Liver (tissue), 9 donors: ENCODE data around the gene DNAI1. TPM values are rescaled to one million over a fixed set of nuclear protein-coding genes. Genes with fewer than 3 reads are reported as not detected.

ENCODE experiments used
- DNase-seq: peaks from one replicate; pipeline ENCODE4 v3.0.0-alpha.2; 2017; ENCODE audit warnings: low spot score
- H3K27ac ChIP-seq, 2 donors: one replicate each; pipeline ENCODE4 v1.7.0; 2013; ENCODE audit warnings: inconsistent platforms in 2 of 2, low read length in 2 of 2, control low read depth in 1 of 2, low read depth in 1 of 2, mild to moderate bottlenecking in 1 of 2
- H3K27me3 ChIP-seq, 4 donors: one replicate each; pipeline versions ENCODE4 v1.6.1 to v1.7.0; 2013; ENCODE audit warnings: low read length in 3 of 4, inconsistent platforms in 1 of 4, mild to moderate bottlenecking in 1 of 4, moderate library complexity in 1 of 4; ENCODE audit not compliant: control insufficient read depth in 4 of 4, insufficient read depth in 4 of 4
- H3K36me3 ChIP-seq, 4 donors: one replicate each; pipeline versions ENCODE4 v1.6.1 to v1.7.0; 2013; ENCODE audit warnings: low read length in 3 of 4, mild to moderate bottlenecking in 3 of 4, low read depth in 1 of 4, moderate library complexity in 1 of 4; ENCODE audit not compliant: control insufficient read depth in 4 of 4, insufficient read depth in 3 of 4
- H3K4me1 ChIP-seq, 4 donors: one replicate each; pipeline versions ENCODE4 v1.6.1 to v1.7.0; 2013; ENCODE audit warnings: low read length in 3 of 4, mild to moderate bottlenecking in 3 of 4, moderate library complexity in 1 of 4; ENCODE audit not compliant: control insufficient read depth in 4 of 4, insufficient read depth in 4 of 4
- H3K4me3 ChIP-seq, 3 donors: one replicate each; pipeline versions ENCODE4 v1.6.1 to v1.7.0; 2013; ENCODE audit warnings: low read length in 3 of 3, control low read depth in 1 of 3, low read depth in 1 of 3, mild to moderate bottlenecking in 1 of 3
- H3K9ac ChIP-seq, 2 donors: one replicate each; pipeline ENCODE4 v1.7.0; 2013; ENCODE audit warnings: low read length in 2 of 2, mild to moderate bottlenecking in 2 of 2, moderate library complexity in 2 of 2, control low read depth in 1 of 2, low read depth in 1 of 2
- H3K9me3 ChIP-seq, 4 donors: one replicate each; pipeline versions ENCODE4 v1.6.1 to v1.7.0; 2013; ENCODE audit warnings: low read length in 3 of 4; ENCODE audit not compliant: control insufficient read depth in 4 of 4
- EGR1 ChIP-seq, 2 donors: IDR thresholded peaks; 2 replicates each; pipeline ENCODE4 v1.6.1; 2016 to 2018; ENCODE audit warnings: antibody characterized with exemption in 2 of 2, low read depth in 2 of 2
- FOXA2 ChIP-seq: IDR thresholded peaks from 2 replicates; pipeline ENCODE4 v1.6.1; 2016; ENCODE audit warnings: antibody characterized with exemption
- GABPA ChIP-seq, 2 donors: IDR thresholded peaks in 1 of 2; conservative IDR thresholded peaks in 1 of 2; 2 replicates each; pipeline ENCODE4 v1.6.1; 2016; ENCODE audit warnings: antibody characterized with exemption in 2 of 2, mild to moderate bottlenecking in 1 of 2, moderate library complexity in 1 of 2
- HNF4G ChIP-seq: IDR thresholded peaks from 2 replicates; pipeline ENCODE4 v1.6.1; 2016; ENCODE audit warnings: antibody characterized with exemption
- JUND ChIP-seq, 2 donors: IDR thresholded peaks; 2 replicates each; pipeline ENCODE4 v1.6.1; 2016; ENCODE audit warnings: antibody characterized with exemption in 2 of 2
- NR2F2 ChIP-seq: IDR thresholded peaks from 2 replicates; pipeline ENCODE4 v1.6.1; 2016; ENCODE audit warnings: antibody characterized with exemption
- REST ChIP-seq: IDR thresholded peaks from 2 replicates; pipeline ENCODE4 v1.6.1; 2016; ENCODE audit warnings: antibody characterized with exemption, mild to moderate bottlenecking
- RXRA ChIP-seq, 2 donors: IDR thresholded peaks; 2 replicates each; pipeline ENCODE4 v1.6.1; 2017 to 2018; ENCODE audit warnings: antibody characterized with exemption in 2 of 2, mild to moderate bottlenecking in 1 of 2
- SP1 ChIP-seq: IDR thresholded peaks from 2 replicates; pipeline ENCODE4 v1.6.1; 2018; ENCODE audit warnings: antibody characterized with exemption, mild to moderate bottlenecking
- TAF1 ChIP-seq: conservative IDR thresholded peaks from 2 replicates; pipeline ENCODE4 v1.6.1; 2016; ENCODE audit warnings: antibody characterized with exemption, mild to moderate bottlenecking
- YY1 ChIP-seq: IDR thresholded peaks from 2 replicates; pipeline ENCODE4 v1.6.1; 2016; ENCODE audit warnings: antibody characterized with exemption, mild to moderate bottlenecking
- WGBS: extraction: QIAGEN DNeasy Blood & Tissue Kit; methylation state at CpG from one replicate; pipeline ENCODE4 v1.1.7; 2013; 5-methylcytosine and 5-hydroxymethylcytosine counted together
- polyA plus RNA-seq, 2 donors: library from polyadenylated mRNA; stranded (reverse) in 1 of 2; unstranded in 1 of 2; fragments of 200-250 nt in 1 of 2; fragments of >200 nt in 1 of 2; fragmentation: Nextera tagmentation in 1 of 2; extraction: Ambion mirVana in 1 of 2; gene quantifications; one replicate each; pipeline versions ENCODE4 v1.2.1 to v1.2.3, GENCODE V29; 2013 to 2015
- total RNA-seq, 2 donors: library from RNA; depleted of rRNA; stranded (reverse); fragments of >200 nt; gene quantifications; one replicate each; pipeline ENCODE4 v1.2.3, GENCODE V29; 2014
- TF ChIP-seq, protein P1 (sequence below): IDR thresholded peaks from 2 replicates; pipeline ENCODE4 v1.6.1; 2016; ENCODE audit warnings: antibody characterized with exemption
- TF ChIP-seq, protein P2 (sequence below): IDR thresholded peaks from 2 replicates; pipeline ENCODE4 v1.6.1; 2016; ENCODE audit warnings: antibody characterized with exemption
- TF ChIP-seq, protein P3 (sequence below): fragments of 150-350 bp; IDR thresholded peaks from 2 replicates; pipeline ENCODE4 v1.5.1; 2017; ENCODE audit warnings: improper control_type of control experiment, low read depth, low read length; ENCODE audit not compliant: missing input control
- TF ChIP-seq, protein P4 (sequence below): IDR thresholded peaks from 2 replicates; pipeline ENCODE4 v1.6.1; 2016; ENCODE audit warnings: antibody characterized with exemption
- donor health status: healthy.
- donor health status: healthy.
- donor health status: healthy.
- donor health status: healthy.
- donor health status: healthy.

DNAI1 gene
- total and polyA plus RNA-seq, 4 donors = not detected

- WGBS = 94% methylated on average over 6 of the region's 6 CpGs
- no peak for DNase-seq
- no peak overlapping the region for H3K9ac ChIP-seq
Measured at GRCh38 chr9:34545497-34545896, 86.9 kb downstream of the DNAI1 start.

More at GRCh38 chr9:34545497-34545896, 86.9 kb downstream of the DNAI1 start:
- Histone ChIP-seq H3K9me3 (no peaks in the 10 kb centered on the region), H3K36me3 (no peaks in the 10 kb centered on the region), H3K27me3 (no peaks in the 10 kb centered on the region), H3K4me1 (peaks cover 7 to 22% (median 11%) of the 10 kb centered on the region in 4 donors), H3K27ac (no peak overlapping the region), H3K4me3 (no peak overlapping the region)
- TF ChIP-seq TAF1 = no peak
- no peak for TF ChIP-seq JUND (IDR thresholded peaks at IDR 0.05)
- TF ChIP-seq REST = no peak
- no peak for TF ChIP-seq EGR1 (IDR thresholded peaks at IDR 0.05; ENCODE audit: low read depth in 2 of 2)
- TF ChIP-seq, protein P1, sequence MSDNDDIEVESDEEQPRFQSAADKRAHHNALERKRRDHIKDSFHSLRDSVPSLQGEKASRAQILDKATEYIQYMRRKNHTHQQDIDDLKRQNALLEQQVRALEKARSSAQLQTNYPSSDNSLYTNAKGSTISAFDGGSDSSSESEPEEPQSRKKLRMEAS = no peak
- no peak for TF ChIP-seq NR2F2
- TF ChIP-seq, protein P2, sequence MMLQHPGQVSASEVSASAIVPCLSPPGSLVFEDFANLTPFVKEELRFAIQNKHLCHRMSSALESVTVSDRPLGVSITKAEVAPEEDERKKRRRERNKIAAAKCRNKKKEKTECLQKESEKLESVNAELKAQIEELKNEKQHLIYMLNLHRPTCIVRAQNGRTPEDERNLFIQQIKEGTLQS = no peak
- no peak for TF ChIP-seq FOXA2
- TF ChIP-seq HNF4G = no peak
- TF ChIP-seq, protein P3, sequence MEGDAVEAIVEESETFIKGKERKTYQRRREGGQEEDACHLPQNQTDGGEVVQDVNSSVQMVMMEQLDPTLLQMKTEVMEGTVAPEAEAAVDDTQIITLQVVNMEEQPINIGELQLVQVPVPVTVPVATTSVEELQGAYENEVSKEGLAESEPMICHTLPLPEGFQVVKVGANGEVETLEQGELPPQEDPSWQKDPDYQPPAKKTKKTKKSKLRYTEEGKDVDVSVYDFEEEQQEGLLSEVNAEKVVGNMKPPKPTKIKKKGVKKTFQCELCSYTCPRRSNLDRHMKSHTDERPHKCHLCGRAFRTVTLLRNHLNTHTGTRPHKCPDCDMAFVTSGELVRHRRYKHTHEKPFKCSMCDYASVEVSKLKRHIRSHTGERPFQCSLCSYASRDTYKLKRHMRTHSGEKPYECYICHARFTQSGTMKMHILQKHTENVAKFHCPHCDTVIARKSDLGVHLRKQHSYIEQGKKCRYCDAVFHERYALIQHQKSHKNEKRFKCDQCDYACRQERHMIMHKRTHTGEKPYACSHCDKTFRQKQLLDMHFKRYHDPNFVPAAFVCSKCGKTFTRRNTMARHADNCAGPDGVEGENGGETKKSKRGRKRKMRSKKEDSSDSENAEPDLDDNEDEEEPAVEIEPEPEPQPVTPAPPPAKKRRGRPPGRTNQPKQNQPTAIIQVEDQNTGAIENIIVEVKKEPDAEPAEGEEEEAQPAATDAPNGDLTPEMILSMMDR = no peak
- TF ChIP-seq RXRA (IDR thresholded peaks at IDR 0.05) = no peak
- TF ChIP-seq, protein P4, sequence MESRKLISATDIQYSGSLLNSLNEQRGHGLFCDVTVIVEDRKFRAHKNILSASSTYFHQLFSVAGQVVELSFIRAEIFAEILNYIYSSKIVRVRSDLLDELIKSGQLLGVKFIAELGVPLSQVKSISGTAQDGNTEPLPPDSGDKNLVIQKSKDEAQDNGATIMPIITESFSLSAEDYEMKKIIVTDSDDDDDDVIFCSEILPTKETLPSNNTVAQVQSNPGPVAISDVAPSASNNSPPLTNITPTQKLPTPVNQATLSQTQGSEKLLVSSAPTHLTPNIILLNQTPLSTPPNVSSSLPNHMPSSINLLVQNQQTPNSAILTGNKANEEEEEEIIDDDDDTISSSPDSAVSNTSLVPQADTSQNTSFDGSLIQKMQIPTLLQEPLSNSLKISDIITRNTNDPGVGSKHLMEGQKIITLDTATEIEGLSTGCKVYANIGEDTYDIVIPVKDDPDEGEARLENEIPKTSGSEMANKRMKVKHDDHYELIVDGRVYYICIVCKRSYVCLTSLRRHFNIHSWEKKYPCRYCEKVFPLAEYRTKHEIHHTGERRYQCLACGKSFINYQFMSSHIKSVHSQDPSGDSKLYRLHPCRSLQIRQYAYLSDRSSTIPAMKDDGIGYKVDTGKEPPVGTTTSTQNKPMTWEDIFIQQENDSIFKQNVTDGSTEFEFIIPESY = no peak
- no peak for TF ChIP-seq SP1
- no peak for TF ChIP-seq GABPA (IDR thresholded peaks at IDR 0.05 in 1 of 2, conservative IDR thresholded peaks at IDR 0.05 in 1 of 2)
- no peak for TF ChIP-seq YY1
